Lower lobe of right lung (tissue), 2 donors: ENCODE data around the gene ATXN7. TPM values are rescaled to one million over a fixed set of nuclear protein-coding genes. Genes with fewer than 3 reads are reported as not detected.

Experiments used
- ATAC-seq, 2 donors: fragments of 200-7000 bp; cut with Tn5 transposase; one replicate each; pipeline ENCODE4 v1.9.1; 2020 to 2022; ENCODE audit warnings: mild to moderate bottlenecking in 2 of 2, moderate library complexity in 2 of 2
- DNase-seq: peaks from one replicate; pipeline ENCODE4 v3.0.0-alpha.2; 2020
- H3K27ac ChIP-seq: fragments of 200-600 bp; one replicate; pipeline ENCODE4 v1.8.0; 2022
- H3K27me3 ChIP-seq: fragments of 200-600 bp; one replicate; pipeline ENCODE4 v1.8.0; 2022; ENCODE audit warnings: low read depth
- H3K36me3 ChIP-seq: fragments of 200-600 bp; one replicate; pipeline ENCODE4 v1.8.0; 2022; ENCODE audit warnings: mild to moderate bottlenecking
- H3K4me1 ChIP-seq: fragments of 200-600 bp; one replicate; pipeline ENCODE4 v1.8.0; 2022
- H3K4me3 ChIP-seq: fragments of 200-600 bp; one replicate; pipeline ENCODE4 v1.8.0; 2022; ENCODE audit warnings: mild to moderate bottlenecking
- H3K9me3 ChIP-seq: fragments of 200-600 bp; one replicate; pipeline ENCODE4 v1.8.0; 2022
- intact Hi-C: fragments of 100-400 bp; cut with DNase I; formaldehyde crosslinking; loops from one replicate; pipeline ENCODE4 v1.11.0; 2022
- total RNA-seq: library from RNA; stranded (reverse); fragmentation: NEBNext Ultra II Directional; extraction: Animal tissue kit (Norgen Biotek cat#: 25700); gene quantifications from one replicate; pipeline ENCODE4 v1.2.1, GENCODE V29; 2021
- TF ChIP-seq, protein P1 (sequence below): fragments of 200-600 bp; IDR thresholded peaks from one replicate; pipeline ENCODE4 v1.8.0; 2022; ENCODE audit warnings: antibody characterized with exemption, mild to moderate bottlenecking
- donor health status: DM: no; HTN: yes; CAD: no; lungs with severe emphysema.

The ATXN7 gene
- total RNA-seq, 1 donor from 2014 or later = 37.3 TPM

DNA sequence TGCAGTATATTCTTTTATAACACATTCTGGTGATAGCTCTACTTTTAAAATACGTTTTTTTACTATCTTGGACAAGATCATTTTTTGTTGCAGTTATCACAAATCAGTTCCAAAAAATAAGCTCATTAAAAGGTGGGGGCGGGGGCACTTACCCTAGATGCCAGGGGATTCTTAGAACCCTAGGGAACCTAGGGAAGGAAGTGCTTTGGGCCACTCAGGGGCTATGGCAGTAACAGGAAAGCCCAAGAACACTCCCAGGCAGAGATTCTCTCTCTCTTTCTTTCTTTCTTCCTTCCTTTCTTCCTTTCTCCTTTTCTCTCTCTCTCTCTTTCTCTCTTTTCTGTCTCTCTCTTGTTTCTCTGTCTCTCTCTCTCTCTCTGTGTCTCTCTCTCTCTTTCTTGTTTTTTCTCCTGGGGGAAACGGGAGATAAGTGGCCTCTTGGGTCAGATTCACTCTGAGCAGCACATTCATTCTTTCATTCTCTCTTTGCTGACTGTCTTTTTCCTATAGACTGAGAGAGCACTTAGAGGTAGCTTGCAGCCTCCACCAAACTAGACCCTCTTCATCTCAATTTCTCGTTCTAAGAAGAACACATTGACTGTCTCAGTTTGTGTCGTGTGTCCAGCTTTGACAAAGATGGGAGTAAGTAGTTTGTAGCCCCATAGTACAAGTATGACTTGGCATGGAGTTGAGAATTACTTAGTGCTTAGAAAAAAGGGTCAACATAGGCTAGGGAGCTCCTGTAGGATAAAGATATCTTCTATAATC, 31.9 kb downstream of the ATXN7 start:
- Histone ChIP-seq H3K27me3 (no peaks in the 10 kb centered on the region), H3K4me3 (no peak overlapping the region), H3K36me3 (peaks cover 21% of the 10 kb centered on the region), H3K27ac (no peak overlapping the region), H3K9me3 (no peaks in the 10 kb centered on the region), H3K4me1 (peaks cover 18% of the 10 kb centered on the region)
- intact Hi-C loops = no loop called here
- no peak for DNase-seq
- TF ChIP-seq, protein P1, sequence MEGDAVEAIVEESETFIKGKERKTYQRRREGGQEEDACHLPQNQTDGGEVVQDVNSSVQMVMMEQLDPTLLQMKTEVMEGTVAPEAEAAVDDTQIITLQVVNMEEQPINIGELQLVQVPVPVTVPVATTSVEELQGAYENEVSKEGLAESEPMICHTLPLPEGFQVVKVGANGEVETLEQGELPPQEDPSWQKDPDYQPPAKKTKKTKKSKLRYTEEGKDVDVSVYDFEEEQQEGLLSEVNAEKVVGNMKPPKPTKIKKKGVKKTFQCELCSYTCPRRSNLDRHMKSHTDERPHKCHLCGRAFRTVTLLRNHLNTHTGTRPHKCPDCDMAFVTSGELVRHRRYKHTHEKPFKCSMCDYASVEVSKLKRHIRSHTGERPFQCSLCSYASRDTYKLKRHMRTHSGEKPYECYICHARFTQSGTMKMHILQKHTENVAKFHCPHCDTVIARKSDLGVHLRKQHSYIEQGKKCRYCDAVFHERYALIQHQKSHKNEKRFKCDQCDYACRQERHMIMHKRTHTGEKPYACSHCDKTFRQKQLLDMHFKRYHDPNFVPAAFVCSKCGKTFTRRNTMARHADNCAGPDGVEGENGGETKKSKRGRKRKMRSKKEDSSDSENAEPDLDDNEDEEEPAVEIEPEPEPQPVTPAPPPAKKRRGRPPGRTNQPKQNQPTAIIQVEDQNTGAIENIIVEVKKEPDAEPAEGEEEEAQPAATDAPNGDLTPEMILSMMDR = no peak
- no peak for ATAC-seq

DNA sequence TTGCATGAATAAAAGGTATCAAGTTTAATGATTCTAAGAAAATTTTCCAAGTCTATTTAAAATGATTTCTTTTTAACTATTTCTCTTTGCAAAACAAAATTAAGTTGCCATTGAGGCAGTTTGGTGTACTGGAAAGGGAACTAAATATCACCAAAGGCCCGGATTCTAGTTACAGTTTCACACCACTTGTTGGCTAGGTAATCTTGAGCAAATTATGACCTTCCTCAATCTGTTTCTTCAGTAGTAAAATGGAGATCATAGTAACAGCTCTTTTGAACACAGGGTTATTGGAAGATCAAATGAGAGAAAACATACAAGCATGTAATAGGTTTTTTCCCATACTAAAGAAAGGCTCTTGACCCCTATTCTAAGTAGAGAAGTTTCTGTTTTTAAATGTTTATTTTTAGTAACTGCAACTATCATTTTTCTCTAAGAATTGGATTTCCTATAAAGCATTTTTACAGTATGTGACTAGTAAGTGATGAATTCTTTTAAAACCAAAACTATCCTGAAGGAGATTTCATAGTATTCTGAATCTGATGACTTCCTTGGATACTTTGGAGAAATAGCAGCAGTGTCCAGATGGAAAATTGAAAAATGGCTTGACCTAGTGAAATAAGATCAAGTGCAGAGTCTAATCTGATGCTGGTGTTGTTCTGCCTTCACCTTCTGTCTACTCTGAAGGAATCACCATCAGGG, 32.8 kb downstream of the ATXN7 start:
- intact Hi-C loops = no loop called here
- ATAC-seq (no peak), DNase-seq (no peak)
- peaks cover 18% of the 10 kb centered on the region for H3K4me1 ChIP-seq
- H3K27ac ChIP-seq = no peak overlapping the region
- no peak overlapping the region for H3K4me3 ChIP-seq
- no peaks in the 10 kb centered on the region for H3K9me3 ChIP-seq
- TF ChIP-seq, protein P1 = no peak
- peaks cover 21% of the 10 kb centered on the region for H3K36me3 ChIP-seq
- no peaks in the 10 kb centered on the region for H3K27me3 ChIP-seq

DNA sequence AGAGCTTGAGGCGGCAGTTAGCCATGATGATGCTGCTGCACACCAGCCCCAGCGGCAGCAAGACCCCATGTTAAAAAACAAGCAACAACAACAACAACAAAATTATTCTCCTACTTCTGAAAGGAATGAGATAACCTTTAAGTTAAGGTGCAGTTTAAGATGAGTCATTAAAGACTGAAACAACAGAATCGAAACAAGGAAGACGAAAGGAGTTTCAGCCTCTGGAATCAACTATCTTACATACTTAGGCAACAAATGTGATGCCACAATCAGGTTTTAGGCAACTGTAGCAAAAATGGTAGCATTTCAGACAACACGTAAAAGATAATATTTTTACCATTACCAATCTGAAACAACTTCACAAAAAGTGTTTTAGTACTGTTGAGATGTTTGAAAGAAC, 36.3 kb downstream of the ATXN7 start:
- H3K4me1 ChIP-seq = peaks cover 17% of the 10 kb centered on the region
- H3K27ac ChIP-seq = no peak overlapping the region
- intact Hi-C loops = no loop called here
- no peak for ATAC-seq
- no peaks in the 10 kb centered on the region for H3K9me3 ChIP-seq
- no peak for DNase-seq
- TF ChIP-seq, protein P1 = no peak
- H3K4me3 ChIP-seq = no peak overlapping the region
- H3K36me3 ChIP-seq = peaks cover 17% of the 10 kb centered on the region
- H3K27me3 ChIP-seq = no peaks in the 10 kb centered on the region

DNA sequence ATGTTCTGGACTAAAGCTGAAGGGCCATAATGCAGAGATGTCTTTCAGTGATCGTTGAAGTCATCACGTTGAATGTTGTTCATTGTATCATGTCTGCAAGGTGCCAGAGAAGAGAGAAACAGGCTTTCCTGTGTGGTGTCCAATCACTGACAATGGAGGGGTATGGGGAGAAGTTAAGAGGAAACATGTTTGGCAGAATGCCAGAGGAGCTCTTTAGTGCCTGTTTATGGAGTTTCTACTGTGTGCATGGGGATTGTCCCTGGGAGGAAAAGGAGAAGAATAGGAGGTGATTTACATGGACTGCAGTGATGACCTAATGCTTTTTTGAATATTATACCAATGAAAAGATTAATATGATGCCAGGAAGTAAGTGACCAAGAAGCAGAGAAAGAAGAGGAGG, 36.8 kb downstream of the ATXN7 start:
- Histone ChIP-seq H3K36me3 (peaks cover 22% of the 10 kb centered on the region), H3K4me3 (no peak overlapping the region), H3K9me3 (no peaks in the 10 kb centered on the region), H3K27me3 (no peaks in the 10 kb centered on the region), H3K27ac (no peak overlapping the region), H3K4me1 (peaks cover 13% of the 10 kb centered on the region)
- intact Hi-C loops = no loop called here
- ATAC-seq = no peak
- TF ChIP-seq, protein P1 = no peak
- DNase-seq = no peak

DNA sequence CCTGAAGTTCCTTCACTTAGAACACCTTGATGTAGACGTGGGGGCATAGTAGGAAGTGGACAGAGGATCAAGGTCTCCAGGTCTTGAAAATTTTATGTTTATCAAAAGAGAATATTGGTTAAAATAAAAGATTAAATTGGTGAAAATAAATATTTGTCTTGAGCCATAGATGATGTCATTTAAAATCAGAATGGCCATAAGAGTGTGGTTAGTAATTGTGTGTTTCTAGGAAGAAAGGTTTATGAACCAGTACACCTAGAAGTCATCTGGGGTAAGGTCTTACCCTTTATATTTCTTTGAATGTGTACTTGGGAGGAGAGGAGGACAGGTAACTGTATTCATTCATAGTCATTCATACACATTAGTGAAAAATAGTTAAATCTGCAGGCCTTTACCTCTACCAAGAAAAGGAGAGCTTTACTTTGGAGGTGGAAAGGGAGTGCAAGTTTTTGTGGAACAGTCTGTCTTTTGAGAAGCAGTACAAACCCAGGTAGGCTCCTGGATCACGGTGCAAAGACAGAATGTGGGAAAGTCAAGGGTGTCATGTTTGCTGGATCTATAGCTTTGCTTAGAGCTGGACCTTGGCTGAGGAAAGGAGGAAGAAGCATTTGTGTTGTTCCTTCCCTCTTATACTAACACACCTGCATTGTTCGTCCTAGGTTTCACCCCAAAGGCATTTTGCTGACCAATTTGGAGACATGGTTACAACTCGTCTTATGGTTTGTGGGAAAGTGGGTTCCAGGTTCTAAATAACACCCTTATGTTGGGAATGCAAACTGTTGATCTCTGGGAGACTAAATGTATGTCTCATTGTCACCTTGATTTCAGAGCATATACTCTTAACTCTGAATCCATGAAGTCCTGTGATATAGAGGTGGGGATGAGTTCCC, 42.3 kb downstream of the ATXN7 start:
- intact Hi-C loops = no loop called here
- H3K4me3 ChIP-seq = no peak overlapping the region

More for the DNA sequence above, 42.3 kb downstream of the ATXN7 start:
- Histone ChIP-seq H3K36me3 (peaks cover 5% of the 10 kb centered on the region), H3K4me1 (peaks cover 15% of the 10 kb centered on the region), H3K9me3 (no peaks in the 10 kb centered on the region), H3K27ac (no peak overlapping the region), H3K27me3 (no peaks in the 10 kb centered on the region)
- TF ChIP-seq, protein P1 = no peak
- DNase-seq (no peak), ATAC-seq (no peak)
